Prostate gland (tissue), 2 donors: ENCODE data around the gene RAB25. TPM values are rescaled to one million over a fixed set of nuclear protein-coding genes. Genes with fewer than 3 reads are reported as not detected.

ENCODE experiments used
- DNase-seq: peaks from one replicate; pipeline ENCODE4 v3.0.0-alpha.2; 2019; ENCODE audit warnings: low spot score
- H3K27ac ChIP-seq, 2 donors: fragments of 200-600 bp; sonication (generic); 2 replicates each; pipeline ENCODE4 v1.5.1; 2017 to 2019
- H3K27me3 ChIP-seq: fragments of 200-600 bp; sonication (generic); replicated peaks from 2 replicates; pipeline ENCODE4 v1.5.1; 2019; ENCODE audit not compliant: insufficient read depth
- H3K36me3 ChIP-seq, 2 donors: fragments of 200-600 bp; sonication (generic); 1 replicate in 1 of 2; 2 replicates in 1 of 2; pipeline versions ENCODE4 v1.5.1 to v1.8.1; 2017 to 2019
- H3K4me1 ChIP-seq: fragments of 200-600 bp; sonication (generic); replicated peaks from 2 replicates; pipeline ENCODE4 v1.5.1; 2019
- H3K4me3 ChIP-seq, 2 donors: fragments of 200-600 bp; sonication (generic); 2 replicates each; pipeline ENCODE4 v1.5.1; 2017 to 2019
- H3K9me3 ChIP-seq: fragments of 200-600 bp; sonication (generic); 2 replicates; pipeline ENCODE4 v1.5.1; 2017
- POLR2A ChIP-seq: fragments of 450-650 bp; IDR thresholded peaks from one replicate; pipeline ENCODE4 v1.6.1; 2016; ENCODE audit warnings: antibody characterized with exemption, mild to moderate bottlenecking
- POLR2AphosphoS5 ChIP-seq: sonication (generic); formaldehyde crosslinking; IDR thresholded peaks from one replicate; pipeline ENCODE4 v1.6.1; 2017; ENCODE audit warnings: antibody characterized with exemption
- WGBS: methylation state at CpG from one replicate; pipeline ENCODE4 v1.1.5; 2018; 5-methylcytosine and 5-hydroxymethylcytosine counted together
- intact Hi-C: fragments of 100-400 bp; cut with DNase I; formaldehyde crosslinking; loops from one replicate; pipeline ENCODE4 v1.14.2; 2022
- total RNA-seq, 2 donors: library from RNA; depleted of rRNA; stranded (reverse); fragments of >200 nt; gene quantifications; one replicate each; pipeline ENCODE4 v1.1.0, GENCODE V29; 2016
- TF ChIP-seq, protein P1 (sequence below), 4 experiments: fragments of 200-600 bp in 2 of 4; fragments of 450-650 bp in 2 of 4; sonication (generic) in 2 of 4; IDR thresholded peaks; 1 replicate in 3 of 4; 2 replicates in 1 of 4; pipeline ENCODE4 v1.5.1; 2016 to 2019; ENCODE audit warnings: antibody characterized with exemption in 4 of 4, mild to moderate bottlenecking in 2 of 4, moderate library complexity in 2 of 4

The RAB25 gene
- total RNA-seq, 2 donors from 2014 or later = 33.5 to 100 TPM

DNA sequence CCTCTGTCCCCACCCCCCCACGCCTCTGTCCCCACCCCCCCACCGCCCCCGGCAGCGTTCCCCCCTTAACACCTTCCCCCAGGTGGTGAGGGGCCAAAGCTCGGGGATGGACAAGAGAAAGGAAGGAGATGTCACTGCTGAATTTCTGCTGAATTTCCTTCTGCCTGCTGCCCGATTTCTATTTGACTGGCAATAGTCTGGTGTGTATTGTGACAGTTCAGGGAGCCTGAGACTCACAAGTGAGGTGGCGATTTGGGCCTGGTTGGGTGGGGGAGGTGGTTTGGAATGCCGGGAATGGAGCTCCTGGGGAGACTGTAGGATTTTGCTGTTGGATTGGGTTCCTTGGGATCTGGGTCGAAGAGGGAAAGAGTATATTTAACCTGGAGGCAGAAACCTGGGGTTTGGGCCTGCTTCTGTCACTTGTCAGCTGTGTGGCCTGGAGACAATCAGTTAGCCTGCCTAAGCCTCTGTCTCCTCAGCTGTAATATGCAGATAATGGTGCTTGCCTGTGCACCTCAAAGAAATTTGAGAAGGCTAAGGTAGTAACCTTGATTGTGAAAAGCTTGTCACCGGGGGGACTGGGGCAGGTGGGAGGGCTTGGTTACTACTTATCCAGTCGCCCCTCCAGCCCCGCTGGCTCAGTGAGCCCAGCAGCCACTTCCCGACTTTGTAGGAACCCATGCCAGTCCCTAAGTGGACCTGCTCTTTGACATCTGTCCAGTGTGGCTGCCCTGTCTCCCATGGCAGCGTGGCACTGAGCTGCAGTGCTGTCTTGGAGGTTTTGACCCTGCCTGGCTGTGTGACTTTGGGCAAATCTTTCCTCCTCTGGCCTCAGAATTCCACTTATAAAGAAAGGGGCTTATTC lies 45.9 kb downstream of the RAB25 start:
- Histone ChIP-seq H3K27ac (peak overlapping the region; percentile 94 to 97), H3K36me3 (no peaks in the 10 kb centered on the region), H3K4me3 (peak overlapping the region in 1 of 2 donors; percentile 30), H3K4me1 (peaks cover 26% of the 10 kb centered on the region), H3K9me3 (no peaks in the 10 kb centered on the region), H3K27me3 (no peaks in the 10 kb centered on the region)
- intact Hi-C loops = no loop called here
- DNase-seq = no peak
- TF ChIP-seq POLR2AphosphoS5 (no peak), POLR2A (no peak)
- TF ChIP-seq, protein P1, sequence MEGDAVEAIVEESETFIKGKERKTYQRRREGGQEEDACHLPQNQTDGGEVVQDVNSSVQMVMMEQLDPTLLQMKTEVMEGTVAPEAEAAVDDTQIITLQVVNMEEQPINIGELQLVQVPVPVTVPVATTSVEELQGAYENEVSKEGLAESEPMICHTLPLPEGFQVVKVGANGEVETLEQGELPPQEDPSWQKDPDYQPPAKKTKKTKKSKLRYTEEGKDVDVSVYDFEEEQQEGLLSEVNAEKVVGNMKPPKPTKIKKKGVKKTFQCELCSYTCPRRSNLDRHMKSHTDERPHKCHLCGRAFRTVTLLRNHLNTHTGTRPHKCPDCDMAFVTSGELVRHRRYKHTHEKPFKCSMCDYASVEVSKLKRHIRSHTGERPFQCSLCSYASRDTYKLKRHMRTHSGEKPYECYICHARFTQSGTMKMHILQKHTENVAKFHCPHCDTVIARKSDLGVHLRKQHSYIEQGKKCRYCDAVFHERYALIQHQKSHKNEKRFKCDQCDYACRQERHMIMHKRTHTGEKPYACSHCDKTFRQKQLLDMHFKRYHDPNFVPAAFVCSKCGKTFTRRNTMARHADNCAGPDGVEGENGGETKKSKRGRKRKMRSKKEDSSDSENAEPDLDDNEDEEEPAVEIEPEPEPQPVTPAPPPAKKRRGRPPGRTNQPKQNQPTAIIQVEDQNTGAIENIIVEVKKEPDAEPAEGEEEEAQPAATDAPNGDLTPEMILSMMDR (IDR thresholded peaks at IDR 0.05) = no peak
- 30% methylated on average over 13 of the region's 14 CpGs for WGBS

DNA sequence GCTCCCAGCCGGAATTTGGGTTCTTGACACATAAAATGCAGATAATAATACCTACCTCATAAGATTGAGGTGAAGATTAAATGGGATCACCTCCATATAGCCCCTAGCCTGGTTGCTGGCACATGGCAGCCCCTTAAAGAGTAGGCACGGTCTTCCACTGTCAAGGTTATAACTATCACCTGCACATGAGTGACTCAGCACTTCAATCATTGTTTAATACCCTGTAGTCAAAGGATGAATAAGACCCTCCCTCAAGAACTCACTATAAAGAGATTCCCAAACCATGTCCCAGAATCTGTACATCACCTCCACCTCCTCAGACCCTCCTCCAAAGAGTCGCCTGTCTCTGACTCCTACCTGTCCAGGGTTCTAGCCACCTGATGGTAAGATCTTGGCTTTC lies 47.1 kb downstream of the RAB25 start:
- peaks cover 30% of the 10 kb centered on the region for H3K4me1 ChIP-seq
- H3K27me3 ChIP-seq = no peaks in the 10 kb centered on the region
- DNase-seq = no peak
- 79% methylated on average over 3 of the region's 3 CpGs for WGBS
- intact Hi-C loops = no loop called here
- H3K27ac ChIP-seq = no peak overlapping the region
- TF ChIP-seq POLR2AphosphoS5 (no peak), POLR2A (no peak)
- TF ChIP-seq, protein P1 (IDR thresholded peaks at IDR 0.05) = no peak
- H3K4me3 ChIP-seq = no peak overlapping the region
- H3K9me3 ChIP-seq = no peaks in the 10 kb centered on the region
- H3K36me3 ChIP-seq = no peaks in the 10 kb centered on the region

DNA sequence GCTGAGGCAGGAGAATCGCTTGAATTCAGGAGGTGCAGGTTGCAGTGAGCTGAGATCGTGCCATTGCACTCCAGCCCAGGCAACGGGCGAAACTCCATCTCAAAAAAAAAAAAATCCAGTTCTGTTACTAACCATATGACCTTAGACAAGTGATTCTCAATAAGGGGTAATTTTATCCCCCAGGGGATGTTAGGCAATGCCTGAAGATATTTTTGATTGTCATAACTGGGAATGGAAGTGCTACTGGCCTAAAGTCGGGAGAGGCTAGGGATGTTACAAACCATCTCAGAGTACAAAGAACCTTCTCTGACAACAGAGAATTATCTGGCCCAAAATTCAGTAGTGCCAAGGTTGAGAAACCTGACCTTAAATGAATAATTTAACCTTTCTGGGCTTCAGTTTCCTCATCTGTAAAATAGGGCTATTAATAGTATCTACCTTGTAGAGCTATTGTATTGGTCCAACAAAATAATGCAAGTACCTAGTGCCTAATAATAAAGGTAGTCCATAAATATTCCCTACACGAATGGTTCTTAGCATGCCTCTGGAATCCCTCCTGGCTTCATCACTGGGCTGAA lies 47.8 kb downstream of the RAB25 start:
- Histone ChIP-seq H3K9me3 (no peaks in the 10 kb centered on the region), H3K27me3 (no peaks in the 10 kb centered on the region), H3K4me1 (peaks cover 28% of the 10 kb centered on the region), H3K4me3 (no peak overlapping the region), H3K36me3 (no peaks in the 10 kb centered on the region), H3K27ac (no peak overlapping the region)
- intact Hi-C loops = no loop called here
- no peak for TF ChIP-seq POLR2AphosphoS5
- no peak for TF ChIP-seq POLR2A
- TF ChIP-seq, protein P1 (IDR thresholded peaks at IDR 0.05) = no peak
- no peak for DNase-seq
- WGBS = 82% methylated on average over 6 of the region's 6 CpGs

DNA sequence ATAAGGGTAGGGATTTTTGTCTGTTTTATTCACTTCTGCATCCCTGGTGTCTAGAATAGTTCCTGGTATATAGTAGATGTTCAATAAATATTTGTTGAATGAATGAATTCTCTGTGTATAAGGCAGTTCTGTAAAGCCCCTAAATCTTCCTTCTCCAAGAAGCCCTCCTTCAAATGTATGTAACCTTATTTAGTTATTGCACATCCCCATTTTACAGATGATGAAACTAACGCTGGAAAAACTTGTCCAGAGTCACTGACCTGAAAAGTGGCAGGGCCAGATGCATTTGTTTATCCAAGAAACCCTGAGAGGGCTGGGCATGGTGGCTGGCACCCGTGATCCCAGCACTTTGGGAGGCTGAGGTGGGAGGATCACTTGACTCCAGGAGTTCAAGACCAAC lies 49.3 kb downstream of the RAB25 start:
- H3K36me3 ChIP-seq = no peaks in the 10 kb centered on the region
- no peak for TF ChIP-seq POLR2A
- TF ChIP-seq POLR2AphosphoS5 = no peak
- TF ChIP-seq, protein P1 (IDR thresholded peaks at IDR 0.05) = no peak
- H3K4me1 ChIP-seq = peaks cover 14% of the 10 kb centered on the region
- H3K9me3 ChIP-seq = no peaks in the 10 kb centered on the region
- no peaks in the 10 kb centered on the region for H3K27me3 ChIP-seq
- no peak for DNase-seq
- no peak overlapping the region for H3K4me3 ChIP-seq
- 74% methylated on average over 2 of the region's 2 CpGs for WGBS
- no peak overlapping the region for H3K27ac ChIP-seq
- intact Hi-C loops = no loop called here
